SIG-M5 (cell line): Measurements from ENCODE around the gene MPPED2.

ENCODE experiments used
- DNase-seq: peaks from one replicate; lab custom pipeline; 2025; lab: John Stamatoyannopoulos, UW

Gene MPPED2

DNA sequence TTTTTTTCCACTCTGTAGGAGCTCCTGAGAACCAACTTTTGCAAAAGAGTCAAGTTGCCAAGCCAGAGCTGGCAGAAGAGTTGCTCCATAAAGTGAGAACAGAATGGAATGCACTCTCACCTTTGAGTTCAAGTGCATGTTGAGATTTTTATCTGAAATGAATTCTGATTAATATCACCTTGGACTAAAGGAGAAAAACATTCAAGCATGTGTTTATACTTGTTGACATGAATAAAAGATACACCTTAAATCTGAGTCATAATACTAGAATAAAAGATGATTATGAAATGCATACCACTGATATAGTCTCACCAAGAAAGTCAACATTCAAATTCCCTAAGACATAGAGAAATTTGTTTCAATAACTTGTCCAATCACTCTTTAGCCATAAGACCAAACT is 225.4 kb downstream of the MPPED2 start:
- DNase-seq, result no peak
